ENCODE data around the gene CPNE6. TPM values are rescaled to one million over a fixed set of nuclear protein-coding genes. Genes with fewer than 3 reads are reported as not detected.

The CPNE6 gene
- total and polyA plus RNA-seq, 4 donors, result 0.05 to 0.17 TPM; not detected in 2

GRCh38 chr14:24077086-24077485, 5.7 kb downstream of the CPNE6 start:
- no peaks in the 10 kb centered on the region for H3K36me3 ChIP-seq (ENCODE audit: control insufficient read depth in 4 of 4, insufficient read depth in 3 of 4, low read depth in 1 of 4, low read length in 3 of 4)
- 96% methylated on average over 23 of the region's 23 CpGs for WGBS
- DNase-seq (ENCODE audit: low spot score), result no peak

GRCh38 chr14:24078146-24078545, 6.8 kb downstream of the CPNE6 start:
- peaks cover 20 to 48% (median 40%) of the 10 kb centered on the region in 4 donors for H3K4me1 ChIP-seq (ENCODE audit: control insufficient read depth in 4 of 4, insufficient read depth in 4 of 4, low read length in 3 of 4)
- H3K9me3 ChIP-seq (ENCODE audit: control insufficient read depth in 4 of 4, low read length in 3 of 4), result no peaks in the 10 kb centered on the region
- 95% methylated on average over 3 of the region's 3 CpGs for WGBS
- no peak overlapping the region for H3K27ac ChIP-seq (ENCODE audit: low read depth in 1 of 2, low read length in 2 of 2)
- H3K4me3 ChIP-seq (ENCODE audit: low read depth in 1 of 3, low read length in 3 of 3), result no peak overlapping the region
- no peak overlapping the region for H3K9ac ChIP-seq (ENCODE audit: low read depth in 1 of 2, low read length in 2 of 2)
- no peaks in the 10 kb centered on the region for H3K27me3 ChIP-seq (ENCODE audit: control insufficient read depth in 4 of 4, insufficient read depth in 4 of 4, low read length in 3 of 4)
- DNase-seq (ENCODE audit: low spot score), result no peak
- H3K36me3 ChIP-seq (ENCODE audit: control insufficient read depth in 4 of 4, insufficient read depth in 3 of 4, low read depth in 1 of 4, low read length in 3 of 4), result no peaks in the 10 kb centered on the region
- TF ChIP-seq, protein P1, sequence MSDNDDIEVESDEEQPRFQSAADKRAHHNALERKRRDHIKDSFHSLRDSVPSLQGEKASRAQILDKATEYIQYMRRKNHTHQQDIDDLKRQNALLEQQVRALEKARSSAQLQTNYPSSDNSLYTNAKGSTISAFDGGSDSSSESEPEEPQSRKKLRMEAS (IDR thresholded peaks at IDR 0.05), result no peak
- TF ChIP-seq EGR1 (IDR thresholded peaks at IDR 0.05; ENCODE audit: low read depth in 2 of 2) (no peak), RXRA (IDR thresholded peaks at IDR 0.05) (no peak), RAD21 (IDR thresholded peaks at IDR 0.05) (no peak), SP1 (IDR thresholded peaks at IDR 0.05) (no peak), FOXA2 (IDR thresholded peaks at IDR 0.05) (no peak), TAF1 (conservative IDR thresholded peaks at IDR 0.05) (no peak), NR2F2 (IDR thresholded peaks at IDR 0.05) (no peak), YY1 (IDR thresholded peaks at IDR 0.05) (no peak), HNF4A (conservative IDR thresholded peaks at IDR 0.05) (no peak), JUND (IDR thresholded peaks at IDR 0.05) (no peak), GABPA (IDR thresholded peaks at IDR 0.05 in 1 of 2, conservative IDR thresholded peaks at IDR 0.05 in 1 of 2) (no peak), FOXA1 (IDR thresholded peaks at IDR 0.05) (no peak)
- TF ChIP-seq, protein P2, sequence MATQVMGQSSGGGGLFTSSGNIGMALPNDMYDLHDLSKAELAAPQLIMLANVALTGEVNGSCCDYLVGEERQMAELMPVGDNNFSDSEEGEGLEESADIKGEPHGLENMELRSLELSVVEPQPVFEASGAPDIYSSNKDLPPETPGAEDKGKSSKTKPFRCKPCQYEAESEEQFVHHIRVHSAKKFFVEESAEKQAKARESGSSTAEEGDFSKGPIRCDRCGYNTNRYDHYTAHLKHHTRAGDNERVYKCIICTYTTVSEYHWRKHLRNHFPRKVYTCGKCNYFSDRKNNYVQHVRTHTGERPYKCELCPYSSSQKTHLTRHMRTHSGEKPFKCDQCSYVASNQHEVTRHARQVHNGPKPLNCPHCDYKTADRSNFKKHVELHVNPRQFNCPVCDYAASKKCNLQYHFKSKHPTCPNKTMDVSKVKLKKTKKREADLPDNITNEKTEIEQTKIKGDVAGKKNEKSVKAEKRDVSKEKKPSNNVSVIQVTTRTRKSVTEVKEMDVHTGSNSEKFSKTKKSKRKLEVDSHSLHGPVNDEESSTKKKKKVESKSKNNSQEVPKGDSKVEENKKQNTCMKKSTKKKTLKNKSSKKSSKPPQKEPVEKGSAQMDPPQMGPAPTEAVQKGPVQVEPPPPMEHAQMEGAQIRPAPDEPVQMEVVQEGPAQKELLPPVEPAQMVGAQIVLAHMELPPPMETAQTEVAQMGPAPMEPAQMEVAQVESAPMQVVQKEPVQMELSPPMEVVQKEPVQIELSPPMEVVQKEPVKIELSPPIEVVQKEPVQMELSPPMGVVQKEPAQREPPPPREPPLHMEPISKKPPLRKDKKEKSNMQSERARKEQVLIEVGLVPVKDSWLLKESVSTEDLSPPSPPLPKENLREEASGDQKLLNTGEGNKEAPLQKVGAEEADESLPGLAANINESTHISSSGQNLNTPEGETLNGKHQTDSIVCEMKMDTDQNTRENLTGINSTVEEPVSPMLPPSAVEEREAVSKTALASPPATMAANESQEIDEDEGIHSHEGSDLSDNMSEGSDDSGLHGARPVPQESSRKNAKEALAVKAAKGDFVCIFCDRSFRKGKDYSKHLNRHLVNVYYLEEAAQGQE (IDR thresholded peaks at IDR 0.05), result no peak
- TF ChIP-seq, protein P3, sequence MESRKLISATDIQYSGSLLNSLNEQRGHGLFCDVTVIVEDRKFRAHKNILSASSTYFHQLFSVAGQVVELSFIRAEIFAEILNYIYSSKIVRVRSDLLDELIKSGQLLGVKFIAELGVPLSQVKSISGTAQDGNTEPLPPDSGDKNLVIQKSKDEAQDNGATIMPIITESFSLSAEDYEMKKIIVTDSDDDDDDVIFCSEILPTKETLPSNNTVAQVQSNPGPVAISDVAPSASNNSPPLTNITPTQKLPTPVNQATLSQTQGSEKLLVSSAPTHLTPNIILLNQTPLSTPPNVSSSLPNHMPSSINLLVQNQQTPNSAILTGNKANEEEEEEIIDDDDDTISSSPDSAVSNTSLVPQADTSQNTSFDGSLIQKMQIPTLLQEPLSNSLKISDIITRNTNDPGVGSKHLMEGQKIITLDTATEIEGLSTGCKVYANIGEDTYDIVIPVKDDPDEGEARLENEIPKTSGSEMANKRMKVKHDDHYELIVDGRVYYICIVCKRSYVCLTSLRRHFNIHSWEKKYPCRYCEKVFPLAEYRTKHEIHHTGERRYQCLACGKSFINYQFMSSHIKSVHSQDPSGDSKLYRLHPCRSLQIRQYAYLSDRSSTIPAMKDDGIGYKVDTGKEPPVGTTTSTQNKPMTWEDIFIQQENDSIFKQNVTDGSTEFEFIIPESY (IDR thresholded peaks at IDR 0.05), result no peak
- TF ChIP-seq, protein P4, sequence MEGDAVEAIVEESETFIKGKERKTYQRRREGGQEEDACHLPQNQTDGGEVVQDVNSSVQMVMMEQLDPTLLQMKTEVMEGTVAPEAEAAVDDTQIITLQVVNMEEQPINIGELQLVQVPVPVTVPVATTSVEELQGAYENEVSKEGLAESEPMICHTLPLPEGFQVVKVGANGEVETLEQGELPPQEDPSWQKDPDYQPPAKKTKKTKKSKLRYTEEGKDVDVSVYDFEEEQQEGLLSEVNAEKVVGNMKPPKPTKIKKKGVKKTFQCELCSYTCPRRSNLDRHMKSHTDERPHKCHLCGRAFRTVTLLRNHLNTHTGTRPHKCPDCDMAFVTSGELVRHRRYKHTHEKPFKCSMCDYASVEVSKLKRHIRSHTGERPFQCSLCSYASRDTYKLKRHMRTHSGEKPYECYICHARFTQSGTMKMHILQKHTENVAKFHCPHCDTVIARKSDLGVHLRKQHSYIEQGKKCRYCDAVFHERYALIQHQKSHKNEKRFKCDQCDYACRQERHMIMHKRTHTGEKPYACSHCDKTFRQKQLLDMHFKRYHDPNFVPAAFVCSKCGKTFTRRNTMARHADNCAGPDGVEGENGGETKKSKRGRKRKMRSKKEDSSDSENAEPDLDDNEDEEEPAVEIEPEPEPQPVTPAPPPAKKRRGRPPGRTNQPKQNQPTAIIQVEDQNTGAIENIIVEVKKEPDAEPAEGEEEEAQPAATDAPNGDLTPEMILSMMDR (IDR thresholded peaks at IDR 0.05; ENCODE audit: low read depth, low read length, missing input control), result no peak

More at GRCh38 chr14:24077086-24077485, 5.7 kb downstream of the CPNE6 start:
- Histone ChIP-seq H3K27ac (ENCODE audit: low read depth in 1 of 2, low read length in 2 of 2) (no peak overlapping the region), H3K27me3 (ENCODE audit: control insufficient read depth in 4 of 4, insufficient read depth in 4 of 4, low read length in 3 of 4) (no peaks in the 10 kb centered on the region), H3K4me1 (ENCODE audit: control insufficient read depth in 4 of 4, insufficient read depth in 4 of 4, low read length in 3 of 4) (peaks cover 30 to 54% (median 48%) of the 10 kb centered on the region in 4 donors), H3K9me3 (ENCODE audit: control insufficient read depth in 4 of 4, low read length in 3 of 4) (no peaks in the 10 kb centered on the region), H3K4me3 (ENCODE audit: low read depth in 1 of 3, low read length in 3 of 3) (no peak overlapping the region), H3K9ac (ENCODE audit: low read depth in 1 of 2, low read length in 2 of 2) (no peak overlapping the region)
- TF ChIP-seq, protein P4 (IDR thresholded peaks at IDR 0.05; ENCODE audit: low read depth, low read length, missing input control), result no peak
- TF ChIP-seq FOXA1 (IDR thresholded peaks at IDR 0.05), result no peak
- no peak for TF ChIP-seq FOXA2 (IDR thresholded peaks at IDR 0.05)
- TF ChIP-seq, protein P1 (IDR thresholded peaks at IDR 0.05), result no peak
- TF ChIP-seq TAF1 (conservative IDR thresholded peaks at IDR 0.05), result no peak
- TF ChIP-seq, protein P3 (IDR thresholded peaks at IDR 0.05), result no peak
- TF ChIP-seq RXRA (IDR thresholded peaks at IDR 0.05), result no peak
- no peak for TF ChIP-seq EGR1 (IDR thresholded peaks at IDR 0.05; ENCODE audit: low read depth in 2 of 2)
